ENCODE results near the gene MAG. TPM values are rescaled to one million over a fixed set of nuclear protein-coding genes. Genes with fewer than 3 reads are reported as not detected.

Gene MAG
- total RNA-seq, 1 experiment from 2014 or later = not detected

DNA sequence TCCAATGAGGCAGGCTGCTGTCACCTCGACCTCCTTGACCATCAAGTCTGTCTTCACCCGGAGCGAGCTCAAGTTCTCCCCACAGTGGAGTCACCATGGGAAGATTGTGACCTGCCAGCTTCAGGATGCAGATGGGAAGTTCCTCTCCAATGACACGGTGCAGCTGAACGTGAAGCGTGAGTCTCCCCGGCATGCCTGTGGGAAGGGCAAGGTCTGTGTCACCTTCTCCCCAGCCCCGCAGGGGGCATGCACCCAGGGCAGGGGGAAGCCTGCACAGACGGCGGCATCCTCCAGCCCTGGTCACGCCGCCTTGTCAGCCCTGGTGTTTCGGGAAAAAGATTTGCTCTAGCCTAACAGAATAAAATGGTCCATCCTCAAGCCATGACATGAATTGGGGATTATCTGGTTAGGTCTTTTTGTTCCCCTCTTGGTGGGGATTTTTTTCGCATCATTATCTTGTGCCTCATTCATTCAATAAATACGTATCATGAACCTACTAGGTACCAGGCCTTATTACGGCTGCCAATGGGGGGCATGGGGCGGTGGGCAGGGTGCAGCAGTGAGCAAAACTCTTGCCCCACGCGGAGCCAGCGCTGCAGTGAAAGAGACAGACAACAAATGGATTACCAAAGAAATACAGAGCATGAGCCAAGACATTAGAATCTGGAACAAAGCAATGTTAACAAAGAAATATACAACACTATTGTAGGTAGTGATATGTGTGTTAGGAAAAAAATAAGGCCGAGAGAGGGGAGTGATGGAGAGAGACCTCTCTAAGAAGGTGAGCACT is 44.4 kb downstream of the MAG start:
- Histone ChIP-seq H2BK5ac (ENCODE audit: insufficient read length, low read length) (no peak overlapping the region), H4K20me1 (ENCODE audit: control insufficient read depth, insufficient read depth, insufficient read length) (no peaks in the 10 kb centered on the region), H3K23ac (ENCODE audit: insufficient read length, low read depth, low read length) (no peak overlapping the region), H2BK12ac (ENCODE audit: insufficient read length, low read depth, low read length) (no peak overlapping the region), H3K56ac (ENCODE audit: insufficient read length, low read depth, low read length) (no peak overlapping the region), H4K91ac (ENCODE audit: insufficient read length, low read depth, low read length) (no peak overlapping the region), H2AFZ (ENCODE audit: low read length) (no peak overlapping the region), H3K27me3 (ENCODE audit: insufficient read depth, low read length) (no peaks in the 10 kb centered on the region), H3K27ac (ENCODE audit: insufficient read length, low read depth, low read length) (no peak overlapping the region), H2BK120ac (ENCODE audit: low read depth, low read length, poor library complexity, severe bottlenecking) (no peak overlapping the region), H3K14ac (ENCODE audit: insufficient read depth, low read length) (no peak overlapping the region), H3K4ac (ENCODE audit: low read depth, low read length) (no peak overlapping the region), H2BK15ac (ENCODE audit: low read depth, low read length) (no peak overlapping the region), H4K8ac (replicated peaks; ENCODE audit: insufficient read length, low read depth, low read length) (no peak overlapping the region), H3K9me3 (ENCODE audit: control insufficient read depth, low read depth, low read length) (no peaks in the 10 kb centered on the region), H3K4me2 (ENCODE audit: insufficient read depth, insufficient read length, low read length) (no peak overlapping the region), H3K79me1 (ENCODE audit: insufficient read depth, low read depth, low read length, poor library complexity, severe bottlenecking) (no peaks in the 10 kb centered on the region), H3K18ac (ENCODE audit: insufficient read length, low read depth, low read length) (no peak overlapping the region), H3T11ph (ENCODE audit: low read length) (no peak overlapping the region), H3K9ac (ENCODE audit: extremely low read depth, insufficient read length, low read length) (no peak overlapping the region), H2AK5ac (ENCODE audit: insufficient read length, low read length) (no peak overlapping the region), H4K5ac (ENCODE audit: insufficient read length, low read depth, low read length) (no peak overlapping the region), H3K4me1 (ENCODE audit: insufficient read depth, low read length) (peaks cover 3% of the 10 kb centered on the region; the same call in 1 of the 2 replicates), H2BK20ac (ENCODE audit: low read depth, low read length, poor library complexity, severe bottlenecking) (no peak overlapping the region), H3K23me2 (ENCODE audit: insufficient read length, low read depth, low read length, poor library complexity, severe bottlenecking) (no peaks in the 10 kb centered on the region), H3K79me2 (ENCODE audit: insufficient read depth, low read length) (no peaks in the 10 kb centered on the region)
- TF ChIP-seq, protein P1, sequence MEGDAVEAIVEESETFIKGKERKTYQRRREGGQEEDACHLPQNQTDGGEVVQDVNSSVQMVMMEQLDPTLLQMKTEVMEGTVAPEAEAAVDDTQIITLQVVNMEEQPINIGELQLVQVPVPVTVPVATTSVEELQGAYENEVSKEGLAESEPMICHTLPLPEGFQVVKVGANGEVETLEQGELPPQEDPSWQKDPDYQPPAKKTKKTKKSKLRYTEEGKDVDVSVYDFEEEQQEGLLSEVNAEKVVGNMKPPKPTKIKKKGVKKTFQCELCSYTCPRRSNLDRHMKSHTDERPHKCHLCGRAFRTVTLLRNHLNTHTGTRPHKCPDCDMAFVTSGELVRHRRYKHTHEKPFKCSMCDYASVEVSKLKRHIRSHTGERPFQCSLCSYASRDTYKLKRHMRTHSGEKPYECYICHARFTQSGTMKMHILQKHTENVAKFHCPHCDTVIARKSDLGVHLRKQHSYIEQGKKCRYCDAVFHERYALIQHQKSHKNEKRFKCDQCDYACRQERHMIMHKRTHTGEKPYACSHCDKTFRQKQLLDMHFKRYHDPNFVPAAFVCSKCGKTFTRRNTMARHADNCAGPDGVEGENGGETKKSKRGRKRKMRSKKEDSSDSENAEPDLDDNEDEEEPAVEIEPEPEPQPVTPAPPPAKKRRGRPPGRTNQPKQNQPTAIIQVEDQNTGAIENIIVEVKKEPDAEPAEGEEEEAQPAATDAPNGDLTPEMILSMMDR (conservative IDR thresholded peaks at IDR 0.05) = no peak
- Mint-ChIP-seq H3K4me3 (no peak overlapping the region), H3K4me1 (no peaks in the 10 kb centered on the region; a peak in 1 of 4 replicates), H3K36me3 (ENCODE audit: insufficient read depth in 1 of 3, low read depth in 3 of 3) (no peaks in the 10 kb centered on the region), H3K27me3 (ENCODE audit: low read depth) (peaks cover 8% of the 10 kb centered on the region), H3K9me3 (no peaks in the 10 kb centered on the region), H3K27ac (no peak overlapping the region; a peak in 1 of 7 replicates)
- no CpG with 5 or more reads among the region's 21 CpGs for WGBS (ENCODE audit: extremely low coverage, insufficient read length, low lambda C conversion rate)
- no peak for DNase-seq

Measured in H9 (cell line).